Measurements from ENCODE around the gene PAWR.

Gene PAWR

GRCh38 chr12:79715308-79715707 is 24.5 kb upstream of the PAWR start:
- no peaks in the 10 kb centered on the region for H3K4me1 Mint-ChIP-seq
- H3K9me3 Mint-ChIP-seq = peaks cover 12% of the 10 kb centered on the region
- no peaks in the 10 kb centered on the region for H3K36me3 Mint-ChIP-seq (ENCODE audit: low read depth)
- no peaks in the 10 kb centered on the region for H3K27me3 Mint-ChIP-seq (ENCODE audit: low read depth, poor library complexity)
- no peak overlapping the region for H3K27ac Mint-ChIP-seq
- no peak for DNase-seq
- no peak overlapping the region for H3K4me3 Mint-ChIP-seq
- no peak for TF ChIP-seq CTCF (IDR thresholded peaks at IDR 0.05)

GRCh38 chr12:79710707-79711483 is 20.1 kb upstream of the PAWR start:
- H3K27ac Mint-ChIP-seq = no peak overlapping the region
- peaks cover 13% of the 10 kb centered on the region for H3K9me3 Mint-ChIP-seq
- TF ChIP-seq CTCF (IDR thresholded peaks at IDR 0.05) = no peak
- H3K4me3 Mint-ChIP-seq = no peak overlapping the region
- H3K36me3 Mint-ChIP-seq (ENCODE audit: low read depth) = no peaks in the 10 kb centered on the region
- H3K27me3 Mint-ChIP-seq (ENCODE audit: low read depth, poor library complexity) = no peaks in the 10 kb centered on the region
- no peak for DNase-seq
- no peaks in the 10 kb centered on the region for H3K4me1 Mint-ChIP-seq

- H3K27ac Mint-ChIP-seq = no peak overlapping the region
- H3K27me3 Mint-ChIP-seq (ENCODE audit: low read depth, poor library complexity) = peaks cover under 1% of the 10 kb centered on the region
- H3K9me3 Mint-ChIP-seq = peaks cover 13% of the 10 kb centered on the region
- no peak overlapping the region for H3K4me3 Mint-ChIP-seq
- no peaks in the 10 kb centered on the region for H3K4me1 Mint-ChIP-seq
- DNase-seq = no peak
- no peaks in the 10 kb centered on the region for H3K36me3 Mint-ChIP-seq (ENCODE audit: low read depth)
- no peak for TF ChIP-seq CTCF (IDR thresholded peaks at IDR 0.05)
These were observed 17.1 kb upstream of the PAWR start for GRCh38 chr12:79707830-79708229.

GRCh38 chr12:79706676-79707075 is 15.9 kb upstream of the PAWR start:
- H3K4me3 Mint-ChIP-seq = no peak overlapping the region
- TF ChIP-seq CTCF (IDR thresholded peaks at IDR 0.05) = no peak
- H3K9me3 Mint-ChIP-seq = peaks cover 4% of the 10 kb centered on the region
- no peak overlapping the region for H3K27ac Mint-ChIP-seq
- peaks cover 4% of the 10 kb centered on the region for H3K27me3 Mint-ChIP-seq (ENCODE audit: low read depth, poor library complexity)
- DNase-seq = no peak
- no peaks in the 10 kb centered on the region for H3K4me1 Mint-ChIP-seq
- H3K36me3 Mint-ChIP-seq (ENCODE audit: low read depth) = no peaks in the 10 kb centered on the region

GRCh38 chr12:79706156-79706555 is 15.4 kb upstream of the PAWR start:
- no peak overlapping the region for H3K27ac Mint-ChIP-seq
- H3K27me3 Mint-ChIP-seq (ENCODE audit: low read depth, poor library complexity) = peaks cover 4% of the 10 kb centered on the region
- H3K4me3 Mint-ChIP-seq = no peak overlapping the region
- no peak for TF ChIP-seq CTCF (IDR thresholded peaks at IDR 0.05)
- H3K36me3 Mint-ChIP-seq (ENCODE audit: low read depth) = no peaks in the 10 kb centered on the region
- peaks cover 4% of the 10 kb centered on the region for H3K9me3 Mint-ChIP-seq
- H3K4me1 Mint-ChIP-seq = no peaks in the 10 kb centered on the region
- no peak for DNase-seq

GRCh38 chr12:79698966-79699365 is 8.2 kb upstream of the PAWR start:
- no peak for TF ChIP-seq CTCF (IDR thresholded peaks at IDR 0.05)
- Mint-ChIP-seq H3K9me3 (no peaks in the 10 kb centered on the region), H3K4me1 (no peaks in the 10 kb centered on the region), H3K27me3 (ENCODE audit: low read depth, poor library complexity) (peaks cover 4% of the 10 kb centered on the region), H3K27ac (no peak overlapping the region), H3K4me3 (no peak overlapping the region), H3K36me3 (ENCODE audit: low read depth) (no peaks in the 10 kb centered on the region)
- no peak for DNase-seq

Data from nephron progenitor cell (in vitro differentiated cells).